HG03066 (cell line): ENCODE measurements around the gene OR7G2.
"Not testable (repeated sequence)": the region's sequence is repeated elsewhere in the genome, so short reads cannot be mapped to it uniquely, and the experiment has no call there.

Experiments used
- ATAC-seq: cut with Tn5 transposase; IDR thresholded peaks from one replicate; pipeline ENCODE4 v1.9.1; 2021; ENCODE audit warnings: low read depth; ENCODE audit not compliant: unreplicated experiment

OR7G2 gene

DNA sequence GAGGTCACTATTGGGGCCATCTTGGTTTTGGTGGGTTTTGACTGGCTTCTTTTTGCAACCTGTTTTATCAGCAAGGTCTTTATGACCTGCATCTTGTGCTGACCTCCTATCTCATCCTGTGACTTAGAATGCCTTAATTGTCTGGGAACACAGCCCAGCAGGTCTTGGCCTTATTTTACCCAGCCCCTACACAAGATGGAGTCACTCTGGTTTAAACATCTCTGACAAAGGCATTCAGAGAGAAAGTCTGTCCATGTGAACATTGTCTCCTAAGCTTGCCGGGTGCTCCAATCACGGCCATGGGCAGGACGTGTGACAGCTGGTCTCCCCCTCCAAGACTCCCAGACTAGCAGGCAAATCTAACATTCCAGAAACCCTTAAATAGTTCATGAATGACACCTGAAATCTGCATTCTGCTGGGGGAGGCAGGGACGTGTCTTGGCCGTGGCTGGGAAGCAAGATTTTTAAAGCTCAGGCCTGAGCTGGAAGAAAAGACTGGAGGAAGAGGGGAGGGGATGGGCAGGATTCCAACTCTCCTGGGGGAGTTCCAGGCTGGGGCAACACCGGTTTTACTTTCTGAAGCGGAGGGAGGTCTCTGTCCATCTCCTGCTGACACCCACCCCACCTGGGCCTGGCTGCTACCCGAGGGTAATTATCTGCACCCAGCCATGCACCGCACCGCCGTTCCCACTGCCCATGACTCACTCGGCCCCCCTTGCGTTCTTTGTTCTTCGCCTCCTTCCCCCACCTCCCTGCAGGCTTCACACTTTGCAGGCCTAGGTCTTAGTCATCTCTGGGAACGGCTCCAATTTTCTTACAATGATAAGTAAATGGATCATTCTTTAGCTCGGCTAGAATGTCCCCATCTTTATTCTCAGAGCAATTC lies 32.0 kb downstream of the OR7G2 start:
- no peak for ATAC-seq

DNA sequence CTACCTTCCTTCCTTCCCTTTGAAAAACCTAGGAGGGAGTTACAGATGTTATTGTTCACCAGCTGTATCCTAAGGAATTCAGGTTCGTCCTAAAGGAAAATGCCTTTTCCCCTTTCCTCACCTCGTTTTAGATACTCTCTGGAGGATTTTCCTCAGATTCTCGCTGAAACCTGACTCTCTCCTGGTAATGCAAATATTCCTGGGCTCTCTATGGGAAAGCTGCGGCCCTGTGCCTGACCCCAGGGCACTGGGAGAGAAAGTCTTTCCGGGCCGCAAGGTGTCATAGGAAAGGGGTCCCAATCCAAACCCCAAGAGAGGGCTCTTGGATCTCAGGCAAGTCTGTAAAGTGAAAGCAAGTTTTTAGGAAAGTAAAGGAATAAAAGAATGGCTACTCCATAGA lies 33.5 kb downstream of the OR7G2 start:
- ATAC-seq, result no peak

DNA sequence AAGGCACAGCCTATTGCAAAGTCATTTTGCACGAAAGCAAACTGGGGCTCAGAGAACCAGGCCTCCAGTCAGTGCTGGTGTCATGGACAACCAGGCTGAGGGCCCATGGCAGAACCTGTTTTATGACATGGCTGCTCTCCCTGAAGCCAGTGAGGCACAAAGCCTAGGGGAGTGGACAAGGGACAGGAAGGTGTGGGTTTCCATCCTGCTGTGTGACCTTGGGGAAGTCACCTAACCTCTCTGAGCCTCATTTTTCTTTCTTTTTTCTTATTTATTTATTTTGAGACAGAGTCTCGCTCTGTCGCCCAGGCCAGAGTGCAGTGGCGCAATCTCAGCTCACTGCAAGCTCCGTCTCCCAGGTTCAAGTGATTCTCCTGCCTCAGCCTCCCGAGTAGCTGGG lies 35.6 kb downstream of the OR7G2 start:
- ATAC-seq, result not testable (repeated sequence)

DNA sequence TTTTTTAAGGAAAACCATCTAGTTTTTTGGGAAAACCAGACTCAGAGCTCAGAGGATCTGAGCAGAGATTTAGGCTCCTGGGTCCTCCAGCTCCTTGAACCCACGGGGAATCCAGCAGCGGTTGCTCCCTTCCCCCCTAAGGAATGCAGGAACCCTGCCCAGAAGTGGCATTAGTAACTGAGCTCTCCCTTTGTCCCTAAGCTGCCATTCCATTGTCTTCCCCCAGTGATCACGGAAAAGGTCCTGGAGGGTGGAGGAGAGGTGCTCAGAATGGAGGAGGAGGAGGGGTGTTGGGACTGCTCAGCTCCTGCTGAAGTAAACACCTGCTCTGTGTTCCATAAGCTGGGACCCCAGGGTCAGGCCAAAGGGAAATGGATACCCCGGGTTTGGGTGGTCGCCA lies 37.2 kb downstream of the OR7G2 start:
- no peak for ATAC-seq

DNA sequence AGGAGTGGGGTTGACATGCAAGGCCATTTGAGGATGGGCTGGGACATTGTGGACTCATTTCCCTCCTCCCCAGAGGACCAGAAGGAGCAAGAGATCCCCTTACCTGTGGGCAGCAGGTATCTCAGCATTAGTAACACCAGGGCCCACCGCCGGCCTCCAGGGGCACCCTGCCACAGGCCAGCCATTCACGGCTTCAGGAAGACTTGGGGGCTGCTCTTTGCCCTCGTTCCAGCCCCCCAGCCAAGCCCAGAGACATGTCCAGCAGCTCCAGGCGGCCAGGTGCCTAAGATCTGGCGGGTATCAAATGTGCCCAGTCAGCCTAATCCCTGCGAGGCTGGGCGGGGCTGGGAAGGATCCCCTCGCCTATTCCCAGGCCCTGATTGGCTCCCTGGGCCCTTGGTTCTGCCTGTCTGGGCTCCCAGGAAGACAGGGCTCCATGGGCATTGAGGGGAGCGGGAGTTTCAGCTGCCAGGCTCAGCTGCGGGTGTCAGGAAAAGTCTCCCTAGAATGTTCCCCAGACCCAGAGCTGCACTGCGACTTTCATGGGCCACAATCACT lies 41.7 kb downstream of the OR7G2 start:
- no peak for ATAC-seq

DNA sequence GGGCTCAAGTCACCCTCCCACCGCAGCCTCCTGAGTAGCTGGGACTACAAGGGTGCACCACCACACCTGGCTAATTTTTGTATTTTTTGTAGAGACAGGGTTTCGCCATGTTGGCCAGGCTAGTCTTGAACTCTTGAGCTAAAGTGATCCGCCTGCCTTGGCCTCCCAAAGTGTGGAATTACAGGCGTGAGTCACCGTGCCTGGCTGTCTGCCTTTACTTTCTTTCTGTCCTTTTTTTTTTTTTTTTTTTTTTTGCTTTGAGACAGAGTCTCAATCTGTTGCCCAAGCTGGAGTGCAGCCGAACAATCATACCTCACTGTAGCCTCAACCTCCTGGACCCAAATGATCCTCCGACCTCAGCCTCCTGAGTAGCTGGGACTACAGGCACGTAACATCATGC lies 45.4 kb downstream of the OR7G2 start:
- ATAC-seq, result no peak

DNA sequence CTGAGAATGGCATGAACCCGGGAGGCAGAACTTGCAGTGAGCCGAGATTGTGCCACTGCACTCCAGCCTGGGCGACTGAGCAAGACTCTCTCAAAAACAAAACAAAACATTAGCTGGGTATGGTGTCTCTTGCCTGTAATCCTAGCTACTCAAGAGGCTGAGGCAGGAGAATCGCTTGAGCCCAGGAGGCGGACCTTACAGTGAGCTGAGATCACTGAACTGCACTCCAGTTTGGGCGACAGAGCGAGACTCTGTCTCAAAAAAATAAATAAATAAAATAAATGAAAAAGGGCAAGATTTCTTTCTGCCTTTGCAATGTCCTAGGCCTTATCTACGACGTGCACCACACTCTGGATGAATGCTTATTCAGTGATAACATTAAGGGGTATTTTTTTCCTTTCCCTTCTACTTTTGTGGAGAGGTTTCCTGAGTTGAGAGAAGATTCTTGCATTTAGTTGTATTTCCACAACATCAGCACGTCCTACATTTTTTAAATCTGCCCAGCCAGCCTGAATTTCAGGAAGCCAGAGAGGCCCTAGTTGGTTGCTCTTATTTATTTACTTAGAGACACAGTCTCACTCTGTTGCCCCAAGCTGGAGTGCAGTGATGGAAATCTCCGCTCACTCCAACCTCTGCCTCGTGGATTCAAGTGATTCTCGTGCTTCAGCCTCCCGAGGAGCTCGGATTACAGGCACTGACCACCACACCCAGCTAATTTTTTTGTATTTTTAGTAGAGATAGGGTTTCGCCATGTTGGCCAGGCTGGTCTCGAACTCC lies 46.5 kb downstream of the OR7G2 start:
- no peak for ATAC-seq

DNA sequence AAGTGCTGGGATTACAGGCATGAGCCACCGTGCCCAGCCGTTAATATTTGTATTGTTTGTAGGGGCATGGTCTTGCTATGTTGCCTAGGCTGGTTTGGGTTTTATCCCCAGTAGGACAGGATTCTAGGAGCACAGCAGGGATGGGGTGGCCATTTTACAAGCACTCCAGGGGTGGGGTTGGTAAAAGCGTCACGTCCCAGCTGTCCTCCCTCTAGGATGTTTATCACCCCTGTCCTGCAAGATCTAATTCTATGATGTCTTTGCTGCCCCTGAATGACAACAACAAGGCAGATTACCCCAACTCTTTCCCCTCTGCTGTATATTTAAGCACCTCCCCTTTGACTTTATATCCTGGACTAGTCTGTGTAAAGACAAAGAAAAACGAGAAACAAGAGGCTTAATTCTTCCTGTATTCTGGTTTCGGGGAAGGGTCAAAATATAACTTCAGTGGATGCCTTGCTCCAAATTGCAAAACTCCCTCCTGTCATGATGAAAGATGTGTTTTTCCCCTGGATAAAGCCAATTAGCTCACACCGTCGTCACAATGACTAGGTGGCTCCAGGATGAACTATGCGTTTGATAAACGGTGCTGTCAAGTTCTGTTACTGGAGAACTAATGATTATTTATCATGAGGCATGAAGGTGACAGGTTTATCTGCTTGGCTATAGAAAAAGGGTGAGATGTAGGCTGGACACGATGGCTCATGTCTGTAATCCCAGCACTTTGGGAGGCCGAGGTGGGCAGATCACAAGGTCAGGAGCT lies 48.2 kb downstream of the OR7G2 start:
- ATAC-seq, result no peak

DNA sequence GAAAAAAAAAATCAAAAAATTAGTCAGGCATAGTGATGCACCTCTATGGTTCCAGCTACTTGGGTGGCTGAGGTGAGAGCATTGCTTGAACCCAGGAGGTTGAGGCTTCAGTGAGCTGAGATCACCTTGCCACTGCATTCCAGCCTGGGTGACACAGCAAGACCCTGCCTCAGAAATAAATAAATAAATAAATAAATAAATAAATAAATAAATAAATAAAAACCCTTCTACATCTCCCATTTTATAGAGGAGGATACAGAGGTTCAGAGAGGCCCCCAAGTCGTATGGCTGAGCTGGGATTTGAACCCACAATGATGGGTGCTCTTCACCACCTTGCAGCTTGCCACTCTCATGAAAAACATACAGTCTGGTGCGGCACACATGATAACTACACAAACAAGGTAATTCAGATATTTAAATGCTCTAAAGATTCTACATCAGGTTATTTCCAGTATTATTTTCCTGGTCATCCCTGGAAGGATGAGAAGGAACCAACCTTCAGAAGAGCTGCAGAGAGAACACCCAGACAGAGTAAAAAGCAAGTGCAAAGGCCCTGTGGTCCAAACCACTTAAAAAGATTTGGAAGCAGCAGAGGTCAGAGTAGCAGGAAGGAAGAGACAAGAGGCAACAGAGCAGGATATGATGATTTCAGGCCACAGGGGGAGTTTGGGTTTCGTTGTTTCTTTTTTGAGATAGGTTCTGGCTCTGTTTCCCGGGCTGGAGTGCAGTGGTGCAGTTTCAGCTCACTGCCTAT lies 49.6 kb downstream of the OR7G2 start:
- no peak for ATAC-seq

DNA sequence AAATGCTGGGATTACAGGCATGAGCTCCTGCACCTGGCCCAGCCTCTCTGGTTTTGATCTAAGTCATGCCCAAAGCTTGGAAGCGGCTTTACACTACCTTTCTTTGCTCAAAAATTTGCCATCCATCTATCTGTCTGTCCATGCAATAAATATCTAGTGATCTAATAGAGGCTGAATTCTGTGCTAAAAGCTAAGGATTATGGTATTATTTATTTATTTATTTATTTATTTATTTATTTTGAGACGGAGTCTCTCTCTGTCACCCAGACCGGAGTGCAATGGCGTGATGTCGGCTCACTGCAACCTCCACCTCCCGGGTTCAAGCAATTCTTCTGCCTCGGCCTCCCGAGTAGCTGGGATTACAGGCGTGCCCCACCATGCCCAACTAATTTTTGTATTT lies 51.1 kb downstream of the OR7G2 start:
- ATAC-seq, result not testable (repeated sequence)

DNA sequence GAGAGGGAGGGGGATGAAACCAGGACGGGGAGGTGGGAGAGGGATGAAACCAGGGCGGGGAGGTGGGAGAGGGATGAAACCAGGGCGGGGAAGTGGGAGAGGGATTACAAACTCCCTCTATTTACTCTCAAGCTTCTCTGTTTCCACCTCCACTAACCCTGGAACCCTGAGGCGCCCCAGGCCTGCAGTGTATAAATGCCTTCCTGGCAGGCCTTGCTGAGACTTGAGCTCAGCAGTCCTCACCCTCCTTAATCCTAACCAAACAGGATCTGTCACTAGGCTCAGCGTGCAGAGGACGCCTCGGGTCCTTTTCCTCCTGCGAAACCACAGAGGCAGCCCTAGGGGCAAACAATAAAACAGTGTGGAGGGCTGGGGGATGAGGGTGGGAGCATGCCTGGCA lies 52.5 kb downstream of the OR7G2 start:
- no peak for ATAC-seq

DNA sequence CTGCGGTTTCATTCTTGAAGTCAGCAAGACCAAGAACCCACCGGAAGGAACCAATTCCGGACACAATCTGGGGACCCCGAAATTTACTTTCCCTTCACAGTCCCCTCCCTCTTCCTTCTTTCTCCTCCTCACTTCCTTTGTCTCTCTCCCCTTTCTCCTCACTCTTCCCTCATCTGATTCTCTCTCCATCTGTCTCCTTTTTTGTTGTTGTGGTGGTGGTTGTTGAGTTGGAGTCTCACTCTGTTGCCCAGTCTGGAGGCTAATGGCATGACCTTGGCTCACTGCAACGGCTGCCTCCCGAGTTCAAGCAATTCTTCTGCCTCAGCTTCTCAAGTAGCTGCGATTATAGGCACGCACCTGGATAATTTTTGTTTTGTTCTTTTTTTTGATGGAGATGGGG lies 53.1 kb downstream of the OR7G2 start:
- no peak for ATAC-seq

DNA sequence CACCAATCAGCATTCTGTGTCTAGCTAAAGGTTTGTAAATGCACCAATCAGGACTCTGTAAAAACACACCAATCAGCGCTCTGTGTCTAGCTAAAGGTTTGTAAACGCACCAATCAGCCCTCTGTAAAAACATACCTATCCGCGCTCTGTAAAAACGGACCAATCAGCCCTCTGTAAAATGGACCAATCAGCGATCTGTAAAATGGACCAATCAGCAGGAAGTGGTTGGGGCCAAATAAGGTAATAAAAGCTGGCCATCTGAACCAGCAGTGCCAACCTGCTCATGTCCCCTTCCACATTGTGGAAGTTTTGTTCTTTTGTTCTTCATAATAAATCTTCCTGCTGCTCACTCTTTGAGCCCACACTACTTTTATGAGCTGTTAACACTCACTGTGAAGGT lies 53.6 kb downstream of the OR7G2 start:
- ATAC-seq, result not testable (repeated sequence)

DNA sequence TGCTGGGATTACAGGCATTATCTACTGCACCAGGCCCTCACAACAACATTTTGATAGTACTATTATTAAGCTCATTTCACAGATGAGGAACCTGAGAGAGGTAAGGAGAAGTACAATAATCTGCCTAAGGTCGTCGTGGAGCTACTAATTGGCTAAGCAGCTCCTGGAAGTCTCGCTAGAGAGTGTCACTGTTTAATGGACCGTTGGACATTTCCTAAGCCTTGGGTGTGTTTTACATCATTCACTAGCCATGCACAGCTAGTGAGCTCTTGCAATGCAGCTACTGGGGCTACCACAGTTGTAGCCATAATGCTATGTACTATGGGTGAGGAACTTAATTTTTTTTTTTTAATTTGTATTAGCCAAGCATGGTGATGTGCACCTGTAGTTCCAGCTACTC lies 54.4 kb downstream of the OR7G2 start:
- ATAC-seq, result no peak
